Inflammatory macrophage treated with lipopolysaccharide for 4 hours (primary cell): ENCODE data around the gene MCM7.
A peak's percentile ranks its signal among the peaks of the same experiment; 100 is the strongest.
"Not testable (repeated sequence)": the region's sequence is repeated elsewhere in the genome, so short reads cannot be mapped to it uniquely, and the experiment has no call there.

Experiments
- DNase-seq: peaks from one replicate; pipeline ENCODE4 v3.0.0-alpha.2; 2020

The MCM7 gene

DNA sequence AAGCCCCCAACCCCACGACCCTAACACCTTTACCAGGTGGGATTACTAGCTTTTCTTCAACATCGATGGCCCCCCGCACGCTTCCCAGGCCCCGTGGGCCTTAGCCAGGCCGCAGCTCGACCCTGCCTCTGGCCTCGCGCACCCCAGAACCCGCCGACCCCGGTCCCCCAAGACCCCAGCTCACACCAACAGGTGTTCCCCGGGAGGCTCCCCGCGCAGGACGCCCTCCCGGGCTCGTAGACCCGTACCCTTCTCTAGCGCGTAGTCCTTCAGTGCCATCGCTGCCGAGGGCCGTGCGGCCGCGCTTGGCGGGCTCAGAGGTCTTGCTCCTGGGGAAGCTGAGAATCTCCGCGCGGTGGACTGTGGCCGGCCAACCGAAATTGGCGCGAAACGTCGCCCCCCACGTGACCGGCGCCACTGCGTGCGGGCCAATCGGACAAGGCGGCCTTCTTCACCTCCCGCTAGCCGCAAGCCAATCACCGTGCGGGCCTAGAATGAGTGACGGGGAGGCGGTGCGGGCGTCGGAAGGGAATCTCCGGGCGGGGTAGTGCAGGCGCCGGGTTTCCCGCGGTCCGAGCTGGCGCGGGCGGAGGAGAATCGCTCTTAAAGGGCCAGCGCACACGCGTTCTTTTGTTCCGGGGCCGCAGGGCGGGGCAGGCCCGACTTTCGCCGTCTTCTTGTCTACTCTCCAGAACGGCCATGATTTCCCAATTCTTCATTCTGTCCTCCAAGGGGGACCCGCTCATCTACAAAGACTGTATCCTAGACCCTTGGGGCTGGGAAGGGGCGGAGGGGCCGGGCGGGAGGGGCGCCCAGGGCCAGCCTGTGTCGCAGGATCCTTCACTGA, at the start of gene MCM7, which contains the start of gene AP4M1:
MCM7 (minus strand) TSS at position 382 of the 847 bp plus-strand sequence; CDS start at position 279, 103 bp downstream.
AP4M1 (plus strand) TSS at position 628 of the 847 bp plus-strand sequence; CDS start at position 700, 72 bp downstream.
- DNase-seq, result peak; percentile 99

DNA sequence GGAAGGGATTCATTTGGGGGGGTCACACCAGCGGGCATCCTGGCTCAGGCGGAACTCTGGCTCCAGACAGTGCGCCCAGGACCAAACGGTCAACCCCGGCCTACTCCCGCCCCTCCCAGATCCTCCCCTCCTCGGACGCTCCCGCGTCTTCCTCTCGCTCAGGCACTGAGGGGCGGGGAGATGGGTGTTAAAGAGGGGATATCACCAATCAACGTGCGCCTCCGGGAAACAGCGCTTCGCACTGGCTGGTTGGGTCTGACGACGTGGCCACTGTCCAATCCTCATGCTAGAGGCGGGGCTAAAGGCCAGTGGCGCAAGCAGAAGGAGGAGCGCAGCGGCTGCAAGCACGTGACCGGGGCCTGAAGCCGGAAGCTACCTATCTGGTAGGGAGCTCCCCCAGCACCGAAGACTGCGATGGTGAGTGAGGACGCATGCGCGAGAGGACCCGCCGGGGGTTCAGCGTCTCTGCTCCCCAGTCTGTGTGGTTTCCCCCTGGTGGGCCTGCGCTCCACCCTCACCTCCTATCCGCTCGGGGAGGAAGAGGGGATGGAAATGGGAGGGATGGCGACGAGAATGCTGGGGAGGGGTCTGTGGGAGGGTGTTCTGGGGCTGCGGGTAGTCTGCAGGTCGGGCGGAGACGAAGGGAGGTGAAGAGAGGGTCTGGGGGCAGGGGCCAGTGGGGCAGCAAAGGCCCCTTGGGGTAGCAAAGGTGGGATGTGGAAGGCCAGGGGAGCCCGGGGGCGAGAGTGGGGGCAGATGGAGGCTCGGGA, 47.5 kb upstream of the MCM7 start, which contains the start of gene LAMTOR4:
LAMTOR4 (plus strand) TSS at position 360 of the 770 bp plus-strand sequence; CDS start at position 415, 55 bp downstream.
- DNase-seq, result peak; percentile 99

DNA sequence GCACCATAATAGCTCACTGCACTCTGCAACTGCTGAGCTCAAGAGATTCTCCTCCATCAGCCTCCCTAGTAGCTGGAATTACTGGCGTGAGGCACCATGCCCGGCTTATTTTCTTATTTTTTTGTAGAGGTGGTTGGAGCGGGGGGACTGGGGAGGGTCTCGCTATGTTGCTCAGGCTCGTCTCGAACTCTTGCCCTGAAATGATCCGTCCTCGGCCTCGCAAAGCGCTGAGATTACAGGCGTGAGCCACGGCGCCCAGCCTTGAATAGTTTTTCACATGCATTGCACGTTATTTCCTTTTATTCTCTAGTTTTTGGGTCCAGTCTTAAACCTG, 47.0 kb upstream of the MCM7 start:
- DNase-seq, result no peak

DNA sequence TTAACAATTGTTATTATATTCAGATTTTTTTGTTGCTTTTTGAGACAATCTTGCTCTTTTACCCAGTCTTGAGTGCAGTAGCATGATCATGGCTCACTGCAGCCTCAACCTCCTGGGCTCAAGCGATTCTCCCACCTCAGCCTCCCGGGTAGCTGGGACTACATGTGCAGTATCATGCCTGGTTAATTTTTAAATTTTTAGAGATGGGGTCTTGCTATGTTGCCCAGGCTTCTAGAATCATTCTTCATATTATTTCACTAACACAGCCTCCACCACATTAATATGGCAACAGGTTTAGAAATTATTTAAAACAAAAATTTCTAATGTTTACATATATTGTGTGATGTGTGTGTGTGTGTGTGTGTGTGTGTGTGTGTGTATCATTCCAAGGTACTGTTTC, 46.1 kb upstream of the MCM7 start:
- DNase-seq, result no peak

DNA sequence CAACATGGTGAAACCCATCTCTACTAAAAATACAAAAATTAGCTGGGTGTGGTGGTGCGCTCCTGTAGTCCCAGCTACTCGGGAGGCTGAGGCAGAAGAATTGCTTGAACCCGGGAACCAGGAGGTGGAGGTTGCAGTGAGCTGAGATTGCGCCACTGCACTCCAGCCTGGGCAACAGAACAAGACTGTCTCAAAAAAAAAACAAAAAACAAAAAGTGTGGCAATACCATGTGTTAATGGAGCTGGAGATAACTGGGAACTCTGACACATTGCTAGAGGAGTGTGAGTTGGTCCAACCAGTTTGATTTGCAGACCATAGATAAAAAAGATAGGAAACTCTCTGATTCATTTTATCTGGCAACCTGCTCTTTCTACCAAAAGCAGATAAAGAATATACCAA, 45.2 kb upstream of the MCM7 start:
- DNase-seq, result peak; percentile 31

DNA sequence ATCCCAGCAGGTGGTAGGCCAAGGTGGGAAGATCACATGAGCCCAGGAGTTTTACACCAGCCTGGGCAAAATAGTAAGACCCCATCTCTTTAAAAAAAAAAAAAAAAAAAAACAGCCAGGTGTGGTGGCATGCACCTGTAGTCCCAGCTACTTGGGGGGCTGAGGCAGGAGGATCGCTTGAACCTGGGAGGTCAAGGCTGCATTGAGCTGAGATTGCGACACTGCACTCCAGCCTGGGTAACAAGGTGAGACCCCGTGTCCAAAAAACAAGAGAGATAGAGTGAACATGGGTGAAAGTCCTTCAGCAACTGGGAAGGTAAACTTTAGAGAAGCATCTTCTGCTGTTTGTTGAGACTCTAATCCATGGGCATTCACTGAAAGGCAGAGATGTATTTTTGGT, 41.3 kb upstream of the MCM7 start:
- no peak for DNase-seq

DNA sequence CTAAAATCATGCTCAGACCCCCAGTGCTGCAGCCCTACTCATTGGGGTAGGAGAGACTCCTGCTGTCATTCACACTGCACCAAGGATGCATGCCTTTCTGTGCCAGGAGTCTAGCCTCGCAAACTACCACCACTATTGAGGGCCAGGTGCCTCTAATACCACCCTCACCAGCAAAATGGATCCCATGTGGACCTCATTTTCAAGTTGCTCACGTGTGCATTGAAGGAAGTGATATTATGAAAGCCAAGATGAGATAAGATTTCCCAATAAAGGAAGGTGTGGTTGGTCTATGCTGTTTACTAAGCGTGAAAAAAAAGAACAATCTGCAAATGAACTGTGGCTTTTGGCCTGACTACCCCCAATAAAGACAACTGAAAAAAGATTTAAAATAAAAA, 40.4 kb upstream of the MCM7 start:
- peak; percentile 54 for DNase-seq

DNA sequence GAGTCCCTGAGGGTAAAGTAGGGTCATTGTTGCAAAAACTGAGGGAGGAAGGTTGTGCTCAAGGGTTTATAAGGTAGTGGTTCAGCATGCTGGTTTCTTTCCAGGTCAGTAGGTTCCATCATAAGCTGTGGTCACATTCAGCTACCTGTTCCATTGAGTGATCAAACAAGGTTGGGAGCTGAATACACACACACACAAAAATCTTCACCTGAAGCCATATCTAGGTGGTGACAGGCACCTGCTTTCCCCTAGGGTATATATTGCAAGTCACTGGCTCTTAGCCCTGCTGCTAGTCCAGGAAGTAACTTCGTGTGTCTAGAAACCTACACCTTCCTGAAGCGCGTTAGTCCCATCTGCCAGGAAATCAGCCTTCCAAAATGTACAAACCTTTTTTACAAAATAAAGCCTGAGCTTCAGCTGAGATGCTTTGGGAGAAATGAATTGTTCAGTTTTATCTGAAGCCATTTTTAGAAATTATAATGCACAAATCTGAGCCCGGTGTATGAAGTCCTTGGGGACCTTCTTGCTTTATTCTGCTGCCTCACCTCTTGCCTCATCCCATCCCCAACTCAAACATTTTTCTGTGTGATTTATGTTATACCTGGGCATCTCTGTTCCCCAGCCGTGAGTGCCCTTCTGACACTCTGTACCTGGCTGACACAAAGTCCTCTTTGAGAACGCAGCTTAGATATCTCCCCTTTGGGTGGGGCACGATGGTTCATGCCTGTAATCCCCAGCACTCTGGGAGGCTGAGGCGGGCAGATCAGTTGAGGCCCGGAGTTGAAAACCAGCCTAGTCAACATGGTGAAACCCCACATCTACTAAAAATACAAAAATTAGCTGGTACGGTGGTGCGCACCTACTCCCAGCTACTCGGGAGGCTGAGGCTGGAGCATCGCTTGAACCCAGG, 36.9 kb upstream of the MCM7 start:
- no peak for DNase-seq

DNA sequence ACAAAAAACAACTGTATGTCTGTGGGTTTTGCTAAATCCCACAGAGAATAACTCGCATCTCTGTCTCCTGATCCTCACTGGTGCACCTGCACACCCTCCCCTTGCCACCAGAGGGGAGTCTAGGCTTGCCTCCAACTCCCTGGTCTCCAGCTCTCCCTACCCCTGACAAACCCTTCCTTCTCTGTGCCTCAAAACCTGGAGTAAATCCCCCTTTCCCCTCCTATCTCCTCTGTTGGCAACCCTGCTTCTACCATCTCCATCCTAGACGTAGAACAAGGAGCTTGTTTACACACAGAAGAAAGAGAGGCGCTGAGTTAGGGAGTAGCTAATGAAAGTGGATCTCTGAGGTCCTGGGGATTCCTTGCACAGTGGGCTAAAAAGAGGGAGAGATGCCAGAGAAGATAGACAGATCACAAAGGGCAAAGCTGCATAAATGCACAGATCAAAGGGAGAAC, 31.5 kb upstream of the MCM7 start:
- DNase-seq, result peak; percentile 64

DNA sequence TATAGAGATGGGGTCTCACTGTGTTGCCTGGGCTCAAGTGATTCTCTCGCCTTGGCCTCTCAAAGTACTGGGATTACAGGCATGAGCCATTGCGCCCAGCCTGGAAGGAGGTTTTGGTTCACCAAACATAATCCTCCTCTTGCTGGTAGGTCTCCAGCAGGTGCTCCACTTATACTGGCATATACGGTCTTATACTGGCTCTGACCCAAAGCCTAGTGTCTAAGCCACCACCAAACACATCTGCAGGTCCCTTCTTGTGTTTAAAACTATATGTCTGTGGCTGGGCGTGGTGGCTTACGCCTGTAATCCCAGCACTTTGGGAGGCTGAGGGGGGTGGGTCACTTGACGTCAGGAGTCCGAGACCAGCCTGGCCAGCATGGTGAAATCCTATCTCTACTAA, 30.9 kb upstream of the MCM7 start:
- DNase-seq, result no peak

DNA sequence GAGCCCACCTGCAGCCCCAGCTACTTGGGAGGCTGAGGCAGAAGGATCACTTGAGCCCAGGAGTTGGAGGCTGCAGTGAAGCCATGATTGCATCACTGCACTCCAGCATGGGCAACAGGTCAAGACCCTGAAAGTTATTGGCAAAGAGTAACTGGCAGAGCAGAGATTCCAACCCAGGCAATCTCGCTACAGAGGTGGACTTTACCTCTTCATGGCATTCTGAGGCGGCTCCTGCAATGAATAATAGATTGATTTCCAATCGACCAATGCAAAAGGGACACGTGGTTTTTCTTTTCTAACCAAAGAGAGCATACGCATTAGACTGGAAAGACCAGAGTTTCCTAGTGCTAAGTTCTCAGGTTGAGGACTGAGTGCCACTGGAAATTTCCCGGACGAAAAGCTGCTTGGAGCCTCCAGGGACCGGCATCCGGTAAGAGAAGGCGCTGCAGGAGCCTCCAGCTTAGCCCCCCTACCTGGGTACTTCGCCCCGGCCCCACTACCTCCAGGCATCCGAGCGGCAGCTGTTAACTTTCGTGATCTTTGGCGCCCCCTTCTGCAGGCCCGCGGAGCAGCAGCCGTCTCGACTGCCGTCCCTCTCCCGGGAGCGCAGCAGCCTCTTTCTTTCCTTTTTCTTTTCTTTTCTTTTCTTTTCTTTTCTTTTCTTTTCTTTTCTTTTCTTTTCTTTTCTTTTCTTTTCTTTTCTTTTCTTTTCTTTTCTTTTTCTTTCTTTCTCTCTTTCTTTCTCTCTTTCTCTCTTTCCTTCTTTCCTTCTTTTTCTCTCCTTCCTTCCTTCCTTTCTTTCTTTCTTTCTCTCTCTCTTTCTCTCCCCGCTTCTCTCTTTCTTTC, 29.6 kb upstream of the MCM7 start:
- DNase-seq, result peak; percentile 64

DNA sequence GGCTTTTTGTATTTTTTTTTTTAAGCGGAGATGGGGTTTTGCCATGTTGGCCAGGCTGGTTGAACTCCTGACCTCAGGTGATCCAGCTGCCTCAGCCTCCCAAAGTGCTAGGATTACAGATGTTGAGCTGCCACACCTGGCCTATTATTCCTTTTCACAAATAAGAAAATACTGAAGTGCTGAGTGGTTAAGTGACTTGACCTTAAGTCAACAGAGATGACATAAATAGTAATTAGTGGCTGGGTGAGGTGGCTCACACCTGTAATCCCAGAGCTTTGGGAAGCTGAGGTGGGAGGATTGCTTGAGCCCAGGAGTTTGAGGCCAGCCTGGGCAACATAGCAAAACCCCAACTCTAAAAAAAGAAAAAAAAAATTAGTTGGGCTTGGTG, 29.0 kb upstream of the MCM7 start:
- not testable (repeated sequence) for DNase-seq

DNA sequence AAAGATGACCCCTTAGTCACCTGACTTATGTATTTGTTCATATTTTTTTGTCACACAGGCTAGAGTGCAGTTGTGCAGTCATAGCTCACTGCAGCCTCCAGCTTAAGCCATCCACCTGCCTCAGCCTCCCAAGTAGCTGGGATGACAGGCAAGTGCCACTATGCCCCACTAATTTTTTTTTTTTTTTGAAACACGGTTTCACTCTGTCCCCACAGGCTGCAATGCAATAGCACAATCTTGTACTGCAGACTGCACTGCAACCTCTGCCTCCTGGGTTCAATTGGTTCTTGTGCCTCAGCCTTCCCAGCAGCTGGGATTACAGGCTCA, 27.4 kb upstream of the MCM7 start:
- DNase-seq, result no peak

DNA sequence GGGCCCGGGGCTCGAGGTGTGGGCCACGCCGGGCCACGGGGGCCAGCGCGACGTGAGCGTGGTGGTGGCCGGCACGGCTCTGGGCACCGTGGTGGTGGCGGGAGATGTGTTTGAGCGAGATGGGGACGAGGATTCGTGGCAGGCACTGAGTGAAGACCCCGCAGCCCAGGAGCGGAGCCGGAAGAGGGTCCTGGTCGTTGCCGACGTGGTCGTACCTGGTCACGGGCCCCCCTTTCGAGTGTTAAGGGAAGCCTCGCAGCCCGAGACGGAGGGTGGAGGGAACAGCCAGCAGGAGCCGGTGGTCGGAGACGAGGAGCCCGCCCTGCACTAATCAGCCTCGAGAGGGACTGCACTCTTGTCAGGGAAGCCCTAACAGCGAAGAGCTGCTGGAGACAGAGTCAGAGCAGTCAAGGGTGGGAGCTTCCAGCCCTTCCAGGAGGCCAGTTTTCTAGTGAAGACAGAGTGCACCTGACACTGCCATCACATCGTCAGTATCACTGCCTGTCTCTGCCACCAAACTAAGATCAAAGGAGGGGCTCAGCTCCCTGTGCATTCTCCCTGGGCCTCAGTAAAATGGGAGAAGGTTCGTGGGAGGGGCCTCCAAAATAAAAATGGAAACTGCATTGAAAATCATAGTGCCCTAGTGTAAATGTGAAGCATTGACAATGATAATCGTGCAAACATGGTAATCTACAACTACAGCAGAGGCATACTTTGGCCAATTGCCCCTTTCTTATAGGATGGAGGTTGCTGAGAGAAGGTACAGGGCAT, 26.9 kb upstream of the MCM7 start:
- DNase-seq, result no peak

DNA sequence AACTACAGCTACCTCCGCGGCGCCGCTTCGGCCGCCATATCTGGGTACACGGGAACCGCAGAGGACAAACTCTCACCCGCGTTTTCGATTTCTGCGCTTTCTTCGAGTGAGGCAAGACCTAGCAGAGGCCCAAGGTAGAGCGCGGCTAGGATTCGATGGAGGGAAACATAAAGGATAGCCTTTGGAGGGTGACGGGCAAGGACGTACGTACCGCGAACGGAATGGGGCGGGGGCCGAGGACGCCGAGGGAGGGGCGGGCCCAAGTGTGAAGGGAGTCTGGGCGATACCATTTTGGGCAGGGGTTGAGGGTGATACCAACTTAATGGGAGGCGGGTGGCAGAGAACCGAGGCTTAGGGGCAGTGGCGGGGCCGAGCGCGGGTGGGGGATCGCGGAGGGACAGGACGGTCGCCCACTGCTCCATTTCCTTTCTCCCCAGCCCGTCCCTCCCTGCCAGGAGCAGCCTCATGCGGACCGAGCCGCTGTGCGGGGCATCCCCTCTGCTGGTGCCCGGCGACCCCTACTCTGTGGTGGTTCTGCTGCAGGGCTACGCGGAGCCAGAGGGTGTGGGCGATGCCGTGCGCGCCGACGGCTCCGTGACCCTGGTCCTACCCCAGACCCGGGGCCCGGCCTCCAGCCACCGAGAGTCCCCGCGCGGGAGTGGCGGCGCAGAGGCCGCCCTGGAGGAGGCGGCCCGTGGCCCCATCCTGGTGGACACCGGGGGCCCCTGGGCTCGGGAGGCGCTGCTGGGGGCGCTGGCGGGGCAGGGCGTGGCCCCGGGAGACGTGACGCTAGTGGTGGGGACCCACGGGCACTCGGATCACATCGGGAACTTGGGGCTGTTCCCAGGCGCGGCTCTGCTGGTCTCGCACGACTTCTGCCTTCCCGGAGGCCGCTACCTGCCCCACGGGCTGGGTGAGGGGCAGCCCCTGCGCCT, 26.0 kb upstream of the MCM7 start, which contains the start of gene MBLAC1:
MBLAC1 (plus strand) TSS at position 37 of the 935 bp plus-strand sequence; CDS start at position 466, 429 bp downstream.
- peak; percentile 82 for DNase-seq

DNA sequence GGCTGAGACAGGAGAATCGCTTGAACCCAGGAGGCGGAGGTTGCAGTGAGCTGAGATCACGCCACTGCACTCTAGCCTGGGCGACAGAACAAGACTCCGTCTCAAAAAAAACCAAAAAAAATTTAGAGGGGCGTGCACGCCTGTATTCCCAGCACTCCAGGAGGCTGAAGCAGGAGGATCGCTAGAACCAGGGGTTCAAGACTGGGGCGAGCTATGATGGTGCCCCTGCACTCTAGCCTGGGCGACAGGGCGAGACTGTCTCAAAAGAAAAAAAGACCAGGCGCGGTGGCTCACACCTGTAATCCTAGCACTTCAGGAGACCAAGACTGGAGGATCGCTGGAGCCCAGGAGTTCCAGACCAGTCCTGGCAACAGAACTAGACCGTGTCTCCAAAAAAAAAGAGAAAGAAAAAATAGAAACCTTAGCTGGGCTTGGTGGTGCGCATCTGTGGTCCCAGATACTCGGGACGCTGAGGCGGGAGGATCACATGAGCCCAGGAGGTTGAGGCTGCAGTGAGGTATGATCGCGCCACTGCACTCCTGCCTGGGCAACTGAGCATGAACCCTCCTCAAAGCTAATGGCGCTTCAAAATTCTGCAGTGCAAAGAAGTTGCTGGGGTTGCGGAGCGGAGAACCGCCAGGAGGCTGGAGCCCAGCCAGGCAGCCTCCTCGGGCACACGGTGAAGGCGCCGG, 25.2 kb upstream of the MCM7 start:
- DNase-seq, result no peak

DNA sequence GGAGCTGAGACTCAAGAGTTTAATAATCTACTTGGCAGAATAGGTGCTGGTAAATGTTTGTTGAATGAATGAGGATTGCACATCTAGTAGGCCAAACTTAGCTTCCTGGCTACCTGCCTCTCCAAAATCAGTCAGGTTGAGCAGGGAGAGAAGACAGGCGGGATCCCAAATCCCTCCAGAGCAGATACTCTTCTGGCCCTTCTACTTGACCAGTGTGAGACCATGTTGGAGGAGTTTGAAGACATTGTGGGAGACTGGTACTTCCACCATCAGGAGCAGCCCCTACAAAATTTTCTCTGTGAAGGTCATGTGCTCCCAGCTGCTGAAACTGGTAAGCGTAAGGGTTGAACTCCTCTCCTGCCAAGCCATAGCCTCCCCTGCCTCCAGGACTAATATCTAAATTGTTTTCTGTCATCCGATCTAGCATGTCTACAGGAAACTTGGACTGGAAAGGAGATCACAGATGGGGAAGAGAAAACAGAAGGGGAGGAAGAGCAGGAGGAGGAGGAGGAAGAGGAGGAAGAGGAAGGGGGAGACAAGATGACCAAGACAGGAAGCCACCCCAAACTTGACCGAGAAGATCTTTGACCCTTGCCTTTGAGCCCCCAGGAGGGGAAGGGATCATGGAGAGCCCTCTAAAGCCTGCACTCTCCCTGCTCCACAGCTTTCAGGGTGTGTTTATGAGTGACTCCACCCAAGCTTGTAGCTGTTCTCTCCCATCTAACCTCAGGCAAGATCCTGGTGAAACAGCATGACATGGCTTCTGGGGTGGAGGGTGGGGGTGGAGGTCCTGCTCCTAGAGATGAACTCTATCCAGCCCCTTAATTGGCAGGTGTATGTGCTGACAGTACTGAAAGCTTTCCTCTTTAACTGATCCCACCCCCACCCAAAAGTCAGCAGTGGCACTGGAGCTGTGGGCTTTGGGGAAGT, 23.4 kb upstream of the MCM7 start:
- DNase-seq, result no peak

DNA sequence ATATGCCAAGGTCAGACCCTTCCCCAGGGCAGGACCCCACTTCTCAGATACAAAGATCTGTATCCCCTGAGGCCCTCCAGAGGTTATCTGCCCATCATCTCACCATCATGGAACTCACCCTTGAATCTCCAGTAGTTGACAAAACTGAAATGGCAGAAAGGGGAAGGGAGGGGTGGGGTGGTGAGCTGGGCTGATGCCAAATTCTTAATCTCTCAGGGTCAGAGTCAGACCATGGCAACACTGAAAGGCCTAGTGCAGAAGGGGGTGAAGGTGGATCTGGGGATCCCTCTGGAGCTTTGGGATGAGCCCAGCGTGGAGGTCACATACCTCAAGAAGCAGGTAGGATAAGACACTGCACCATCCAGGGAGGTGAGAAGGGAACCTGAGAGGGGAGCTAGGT, 21.4 kb upstream of the MCM7 start:
- DNase-seq, result no peak
